HEK293 (cell line): ENCODE measurements around the gene CHST2.

Experiments
- CTCF ChIA-PET: fragments of 350-600 bp; formaldehyde crosslinking; extraction: SDS; loops from one replicate; lab custom pipeline; 2021; ENCODE audit warnings: antibody characterized with exemption; lab: Yijun Ruan, JAX
- POLR2A ChIA-PET: fragments of 300-600 bp; formaldehyde crosslinking; extraction: SDS; loops from one replicate; lab custom pipeline; 2020; ENCODE audit warnings: antibody characterized with exemption, inconsistent platforms; lab: Yijun Ruan, JAX
- H3K27ac ChIP-seq: fragments of 200-500 bp; sonication (Bioruptor generic); 2 replicates; pipeline ENCODE4 v1.5.1; 2014; ENCODE audit warnings: low read depth, low read length, control low read depth, inconsistent platforms; ENCODE audit errors: extremely low read depth
- H3K36me3 ChIP-seq, 2 experiments: fragments of 200-500 bp in 1 of 2; sonication (Bioruptor generic) in 1 of 2; 1 replicate in 1 of 2; 2 replicates in 1 of 2; pipeline ENCODE4 v1.5.1; 2014 to 2017; ENCODE audit warnings: inconsistent platforms in 2 of 2, low read length in 2 of 2; ENCODE audit not compliant: control insufficient read depth in 2 of 2, insufficient read depth in 1 of 2
- H3K4me1 ChIP-seq: fragments of 200-500 bp; sonication (Bioruptor generic); 2 replicates; pipeline ENCODE4 v1.5.1; 2014; ENCODE audit warnings: mild to moderate bottlenecking, low read length, inconsistent platforms; ENCODE audit not compliant: control insufficient read depth, insufficient read depth
- H3K4me3 ChIP-seq: 2 replicates; pipeline ENCODE4 v1.5.1; 2011; ENCODE audit warnings: low read depth, mild to moderate bottlenecking, control low read depth, low read length, moderate library complexity
- H3K9me3 ChIP-seq: fragments of 200-500 bp; sonication (Bioruptor generic); 2 replicates; pipeline ENCODE4 v1.5.1; 2014; ENCODE audit warnings: low read depth, low read length, inconsistent platforms; ENCODE audit not compliant: control insufficient read depth, insufficient read depth
- BCL11B ChIP-seq: fragments of 450-650 bp; formaldehyde crosslinking; IDR thresholded peaks from 2 replicates; pipeline ENCODE4 v1.5.1; 2016; ENCODE audit warnings: low read depth, missing biosample characterization, missing genetic modification characterization
- KLF8 ChIP-seq: fragments of 450-650 bp; formaldehyde crosslinking; IDR thresholded peaks from 2 replicates; pipeline ENCODE4 v1.5.1; 2016; ENCODE audit warnings: missing biosample characterization, missing genetic modification characterization
- MZF1 ChIP-seq: fragments of 450-650 bp; formaldehyde crosslinking; IDR thresholded peaks from 2 replicates; pipeline ENCODE4 v1.5.1; 2017; ENCODE audit warnings: missing biosample characterization, missing genetic modification characterization, borderline replicate concordance
- PRDM2 ChIP-seq: fragments of 450-650 bp; formaldehyde crosslinking; IDR thresholded peaks from 2 replicates; pipeline ENCODE4 v1.5.1; 2016; ENCODE audit warnings: missing biosample characterization, missing genetic modification characterization, borderline replicate concordance
- SETDB1 ChIP-seq: IDR thresholded peaks from one replicate; pipeline ENCODE4 v1.6.1; 2017; ENCODE audit warnings: mild to moderate bottlenecking, low read length, moderate library complexity, mixed read lengths; ENCODE audit not compliant: insufficient read length
- SP2 ChIP-seq: fragments of 450-650 bp; formaldehyde crosslinking; IDR thresholded peaks from 2 replicates; pipeline ENCODE4 v1.5.1; 2016; ENCODE audit warnings: missing biosample characterization, missing genetic modification characterization
- ZBTB6 ChIP-seq: fragments of 450-650 bp; formaldehyde crosslinking; IDR thresholded peaks from 2 replicates; pipeline ENCODE4 v1.5.1; 2017; ENCODE audit warnings: missing biosample characterization, missing genetic modification characterization
- ZEB2 ChIP-seq: fragments of 450-650 bp; formaldehyde crosslinking; IDR thresholded peaks from 2 replicates; pipeline ENCODE4 v1.5.1; 2016; ENCODE audit warnings: missing biosample characterization, missing genetic modification characterization
- ZIC2 ChIP-seq: fragments of 450-650 bp; formaldehyde crosslinking; IDR thresholded peaks from 2 replicates; pipeline ENCODE4 v1.5.1; 2016; ENCODE audit warnings: missing biosample characterization, missing genetic modification characterization
- ZNF10 ChIP-seq: fragments of 450-650 bp; formaldehyde crosslinking; IDR thresholded peaks from 2 replicates; pipeline ENCODE4 v1.5.1; 2017; ENCODE audit warnings: missing biosample characterization, missing genetic modification characterization
- ZNF132 ChIP-seq: fragments of 450-650 bp; formaldehyde crosslinking; IDR thresholded peaks from 2 replicates; pipeline ENCODE4 v1.5.1; 2017; ENCODE audit warnings: missing biosample characterization, missing genetic modification characterization, borderline replicate concordance
- ZNF133 ChIP-seq: fragments of 450-650 bp; formaldehyde crosslinking; IDR thresholded peaks from 2 replicates; pipeline ENCODE4 v1.5.1; 2016; ENCODE audit warnings: missing biosample characterization, missing genetic modification characterization
- ZNF157 ChIP-seq: fragments of 450-650 bp; formaldehyde crosslinking; IDR thresholded peaks from 2 replicates; pipeline ENCODE4 v1.5.1; 2016; ENCODE audit warnings: missing biosample characterization, missing genetic modification characterization
- ZNF16 ChIP-seq: fragments of 450-650 bp; formaldehyde crosslinking; IDR thresholded peaks from 2 replicates; pipeline ENCODE4 v1.5.1; 2016; ENCODE audit warnings: low read depth, missing biosample characterization, missing genetic modification characterization
- ZNF175 ChIP-seq: fragments of 450-650 bp; formaldehyde crosslinking; IDR thresholded peaks from 2 replicates; pipeline ENCODE4 v1.5.1; 2016; ENCODE audit warnings: missing biosample characterization, missing genetic modification characterization
- ZNF2 ChIP-seq: fragments of 450-650 bp; formaldehyde crosslinking; IDR thresholded peaks from 2 replicates; pipeline ENCODE4 v1.5.1; 2016; ENCODE audit warnings: missing biosample characterization, missing genetic modification characterization
- ZNF202 ChIP-seq: fragments of 450-650 bp; formaldehyde crosslinking; IDR thresholded peaks from 2 replicates; pipeline ENCODE4 v1.5.1; 2016; ENCODE audit warnings: missing biosample characterization, missing genetic modification characterization, borderline replicate concordance
- ZNF404 ChIP-seq: fragments of 450-650 bp; formaldehyde crosslinking; IDR thresholded peaks from 2 replicates; pipeline ENCODE4 v1.5.1; 2017; ENCODE audit warnings: missing biosample characterization, missing genetic modification characterization
- ZNF433 ChIP-seq: fragments of 450-650 bp; formaldehyde crosslinking; IDR thresholded peaks from 2 replicates; pipeline ENCODE4 v1.5.1; 2016; ENCODE audit warnings: missing biosample characterization, missing genetic modification characterization, low read depth
- ZNF488 ChIP-seq: fragments of 450-650 bp; formaldehyde crosslinking; IDR thresholded peaks from 2 replicates; pipeline ENCODE4 v1.5.1; 2016; ENCODE audit warnings: missing biosample characterization, missing genetic modification characterization
- ZNF555 ChIP-seq: fragments of 450-650 bp; formaldehyde crosslinking; conservative IDR thresholded peaks from 2 replicates; pipeline ENCODE4 v1.5.1; 2017; ENCODE audit warnings: missing biosample characterization, mild to moderate bottlenecking, missing genetic modification characterization, inconsistent platforms
- ZNF596 ChIP-seq: fragments of 450-650 bp; IDR thresholded peaks from 2 replicates; pipeline ENCODE4 v1.5.0; 2018; ENCODE audit warnings: missing biosample characterization, mild to moderate bottlenecking, missing genetic modification characterization, moderate library complexity
- ZNF600 ChIP-seq: fragments of 450-650 bp; formaldehyde crosslinking; IDR thresholded peaks from 2 replicates; pipeline ENCODE4 v1.5.1; 2016; ENCODE audit warnings: missing biosample characterization, missing genetic modification characterization
- ZNF629 ChIP-seq: fragments of 450-650 bp; formaldehyde crosslinking; IDR thresholded peaks from 2 replicates; pipeline ENCODE4 v1.5.1; 2017; ENCODE audit warnings: missing biosample characterization, missing genetic modification characterization
- ZNF664 ChIP-seq: fragments of 450-650 bp; formaldehyde crosslinking; IDR thresholded peaks from 2 replicates; pipeline ENCODE4 v1.5.1; 2016; ENCODE audit warnings: missing biosample characterization, missing genetic modification characterization
- ZNF707 ChIP-seq: fragments of 450-650 bp; formaldehyde crosslinking; IDR thresholded peaks from 2 replicates; pipeline ENCODE4 v1.5.1; 2016; ENCODE audit warnings: missing biosample characterization, missing genetic modification characterization
- ZSCAN16 ChIP-seq: fragments of 450-650 bp; formaldehyde crosslinking; IDR thresholded peaks from 2 replicates; pipeline ENCODE4 v1.5.1; 2016; ENCODE audit warnings: missing biosample characterization, missing genetic modification characterization
- ZSCAN30 ChIP-seq: fragments of 450-650 bp; IDR thresholded peaks from 2 replicates; pipeline ENCODE4 v1.5.1; 2018; ENCODE audit warnings: missing biosample characterization, mild to moderate bottlenecking, missing genetic modification characterization, moderate library complexity
- ZXDB ChIP-seq: fragments of 450-650 bp; formaldehyde crosslinking; IDR thresholded peaks from 2 replicates; pipeline ENCODE4 v1.5.1; 2016; ENCODE audit warnings: missing biosample characterization, missing genetic modification characterization

CHST2 gene

GRCh38 chr3:143080196-143080595 is 39.4 kb upstream of the CHST2 start (continued):
- TF ChIP-seq ZBTB6 (no peak), ZNF132 (tag by site-specific recombination) (no peak), ZNF2 (tag by site-specific recombination) (no peak), ZXDB (no peak), KLF8 (no peak), ZNF175 (tag by site-specific recombination) (no peak), ZNF16 (no peak), ZNF629 (tag by site-specific recombination) (no peak), MZF1 (tag by site-specific recombination) (no peak)

GRCh38 chr3:143081365-143081764 is 38.2 kb upstream of the CHST2 start:
- Histone ChIP-seq H3K9me3 (no peaks in the 10 kb centered on the region), H3K36me3 (no peaks in the 10 kb centered on the region), H3K4me1 (no peaks in the 10 kb centered on the region), H3K4me3 (no peak overlapping the region), H3K27ac (no peak overlapping the region)
- CTCF ChIA-PET = no interaction called here
- POLR2A ChIA-PET = no interaction called here
- TF ChIP-seq SETDB1 = no peak
- TF ChIP-seq ZNF707 (tag by site-specific recombination) = no peak
- no peak for TF ChIP-seq ZNF404 (tag by site-specific recombination)
- no peak for TF ChIP-seq ZNF10 (tag by site-specific recombination)
- TF ChIP-seq ZEB2 = no peak
- no peak for TF ChIP-seq ZNF600 (tag by site-specific recombination)
- no peak for TF ChIP-seq ZNF596 (tag by site-specific recombination)
- TF ChIP-seq ZNF157 = no peak
- TF ChIP-seq ZNF433 (tag by site-specific recombination) = no peak
- TF ChIP-seq ZSCAN30 = no peak
- no peak for TF ChIP-seq ZSCAN16 (tag by site-specific recombination)
- TF ChIP-seq ZNF664 (tag by site-specific recombination) = no peak

- Histone ChIP-seq H3K36me3 (no peaks in the 10 kb centered on the region), H3K9me3 (no peaks in the 10 kb centered on the region), H3K4me1 (no peaks in the 10 kb centered on the region), H3K4me3 (no peak overlapping the region), H3K27ac (no peak overlapping the region)
- ChIA-PET POLR2A (no interaction called here), CTCF (no interaction called here)
- TF ChIP-seq ZNF133 (tag by site-specific recombination) (no peak), ZNF664 (tag by site-specific recombination) (no peak), ZNF555 (tag by site-specific recombination) (no peak), PRDM2 (tag by site-specific recombination) (no peak), SP2 (tag by site-specific recombination) (no peak), ZNF488 (no peak), ZIC2 (tag by site-specific recombination) (no peak), BCL11B (tag by site-specific recombination) (no peak), ZNF202 (tag by site-specific recombination) (no peak)
Observed at GRCh38 chr3:143081844-143082778, 37.5 kb upstream of the CHST2 start.
